Spleen (tissue), 7 donors: Measurements from ENCODE around the gene LHFPL3.

ENCODE experiments used
- CTCF ChIP-seq, 11 experiments: fragments of 200-600 bp in 7 of 11; fragments of 450-650 bp in 4 of 11; sonication (generic) in 4 of 11; IDR thresholded peaks in 8 of 11; conservative IDR thresholded peaks in 3 of 11; 1 replicate in 7 of 11; 2 replicates in 4 of 11; pipeline versions ENCODE4 v1.4.0 to v1.8.0; 2016 to 2021; ENCODE audit warnings: antibody characterized with exemption in 11 of 11, inconsistent platforms in 4 of 11, mild to moderate bottlenecking in 1 of 11
- POLR2A ChIP-seq, 3 donors: fragments of 450-650 bp; IDR thresholded peaks; one replicate each; pipeline ENCODE4 v1.5.1; 2017; ENCODE audit warnings: antibody characterized with exemption in 3 of 3, mild to moderate bottlenecking in 1 of 3
- POLR2AphosphoS5 ChIP-seq, 3 donors: sonication (generic); formaldehyde crosslinking; IDR thresholded peaks; one replicate each; pipeline ENCODE4 v1.5.1; 2017; ENCODE audit warnings: antibody characterized with exemption in 3 of 3
- donor health status: DM: no; HTN: no; CAD: no; lungs with moderate emphysema.
- donor health status: DM: no; HTN: no; CAD: no.
- donor health status: DM: no; HTN: no; CAD: no.

- TF ChIP-seq POLR2A (IDR thresholded peaks at IDR 0.05), result no peak
- TF ChIP-seq CTCF (IDR thresholded peaks at IDR 0.05 in 8 of 11, conservative IDR thresholded peaks at IDR 0.05 in 3 of 11), result no peak
- TF ChIP-seq POLR2AphosphoS5 (IDR thresholded peaks at IDR 0.05), result no peak
Observed at GRCh38 chr7:104779888-104780287, 451.5 kb downstream of the LHFPL3 start.
